GM18498 (cell line): ENCODE measurements around the gene CRADD.
"Not testable (repeated sequence)": the region's sequence is repeated elsewhere in the genome, so short reads cannot be mapped to it uniquely, and the experiment has no call there.

ENCODE experiments used
- ATAC-seq: cut with Tn5 transposase; IDR thresholded peaks from one replicate; pipeline ENCODE4 v1.9.1; 2021; ENCODE audit warnings: mild to moderate bottlenecking, moderate library complexity; ENCODE audit not compliant: unreplicated experiment

Gene CRADD

GRCh38 chr12:93677195-93678064, at the start of gene CRADD:
Gene CRADD, plus strand, starts transcription at chr12:93677375.
- ATAC-seq: peak; percentile 92

DNA sequence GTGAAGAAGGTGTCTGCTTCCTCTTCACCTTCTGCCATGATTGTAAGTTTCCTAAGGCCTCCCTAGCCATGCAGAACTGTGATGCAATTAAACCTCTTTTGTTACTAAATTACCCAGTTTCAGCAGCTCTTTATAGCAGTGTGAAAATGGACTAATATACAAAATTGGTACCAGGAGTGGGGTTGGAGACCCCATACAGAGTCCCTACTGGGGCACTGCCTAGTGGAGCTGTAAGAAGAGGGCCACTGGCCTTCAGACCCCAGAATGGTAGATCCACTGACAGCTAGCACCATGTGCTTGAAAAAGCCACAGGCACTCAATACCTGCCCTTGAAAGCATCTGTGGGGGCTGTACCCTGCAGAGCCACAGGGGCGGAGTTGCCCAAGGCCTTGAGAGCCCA, 44.8 kb upstream of the CRADD start:
- ATAC-seq: no peak

- no peak for ATAC-seq
Measured at GRCh38 chr12:93634416-93634815, 42.8 kb upstream of the CRADD start.

- ATAC-seq: no peak
Measured at GRCh38 chr12:93636708-93637107, 40.5 kb upstream of the CRADD start.

- no peak for ATAC-seq
Measured at GRCh38 chr12:93638095-93638494, 39.1 kb upstream of the CRADD start.

GRCh38 chr12:93638954-93639353, 38.2 kb upstream of the CRADD start:
- no peak for ATAC-seq

DNA sequence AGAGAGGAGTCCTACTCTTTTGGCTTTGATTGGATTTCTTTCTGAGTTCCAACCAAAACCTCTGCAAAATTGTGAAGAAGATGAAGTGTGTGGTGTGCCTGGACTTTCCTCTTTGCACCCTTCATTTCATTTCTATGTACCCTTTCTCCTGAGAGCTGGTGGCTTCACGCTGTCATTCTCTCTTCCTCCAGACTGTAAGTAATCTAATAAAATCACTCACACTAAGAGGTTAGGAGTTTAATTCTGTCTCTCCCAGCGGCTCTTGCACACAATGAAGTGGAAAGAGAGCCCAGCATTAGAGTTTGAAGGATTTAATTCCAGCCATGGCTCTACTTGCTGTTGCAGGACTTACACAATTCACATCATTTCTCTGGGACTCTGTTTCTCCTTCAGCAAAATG, 37.8 kb upstream of the CRADD start:
- no peak for ATAC-seq

GRCh38 chr12:93641380-93641779, 35.8 kb upstream of the CRADD start:
- ATAC-seq: not testable (repeated sequence)

DNA sequence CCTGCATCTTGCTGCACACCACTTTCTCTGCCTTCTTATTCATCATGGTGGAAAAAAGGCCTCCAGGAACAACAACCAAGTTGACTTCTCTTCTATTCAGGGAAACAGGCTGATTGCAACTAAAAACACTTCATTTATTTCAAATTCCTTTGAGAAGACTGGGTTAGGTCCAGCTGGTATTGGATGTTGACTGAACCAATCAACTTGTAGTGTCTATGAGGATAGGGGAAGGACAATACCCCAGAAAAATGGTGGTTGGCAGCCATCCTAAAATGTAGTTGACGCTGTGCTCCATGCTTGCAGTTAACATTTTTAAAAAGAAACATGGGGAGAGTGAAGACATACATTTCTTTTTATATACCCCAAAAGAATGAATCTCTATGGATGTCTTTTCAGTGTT, 34.4 kb upstream of the CRADD start:
- ATAC-seq: no peak

GRCh38 chr12:93645702-93646101, 31.5 kb upstream of the CRADD start:
- ATAC-seq: no peak

DNA sequence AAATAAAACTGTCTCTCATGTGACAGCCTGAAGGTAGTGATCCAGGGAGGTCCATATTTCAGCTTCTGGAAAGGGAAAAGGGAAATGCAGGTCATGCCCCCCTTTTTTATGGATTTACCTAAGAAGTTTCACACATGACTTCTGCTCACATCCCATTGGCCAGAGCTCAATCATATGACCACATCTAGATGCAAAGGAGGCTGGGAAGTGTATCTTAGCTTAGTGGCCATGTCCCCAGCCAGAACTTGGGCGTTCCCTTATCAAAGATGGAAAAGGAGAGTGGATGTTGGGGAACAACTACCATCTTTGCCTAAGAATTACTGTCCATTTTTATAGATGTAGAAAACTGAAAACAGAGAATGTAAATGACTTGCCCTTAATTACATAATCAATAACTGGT, 26.5 kb upstream of the CRADD start:
- no peak for ATAC-seq

GRCh38 chr12:93653079-93653478, 24.1 kb upstream of the CRADD start:
- ATAC-seq: no peak

DNA sequence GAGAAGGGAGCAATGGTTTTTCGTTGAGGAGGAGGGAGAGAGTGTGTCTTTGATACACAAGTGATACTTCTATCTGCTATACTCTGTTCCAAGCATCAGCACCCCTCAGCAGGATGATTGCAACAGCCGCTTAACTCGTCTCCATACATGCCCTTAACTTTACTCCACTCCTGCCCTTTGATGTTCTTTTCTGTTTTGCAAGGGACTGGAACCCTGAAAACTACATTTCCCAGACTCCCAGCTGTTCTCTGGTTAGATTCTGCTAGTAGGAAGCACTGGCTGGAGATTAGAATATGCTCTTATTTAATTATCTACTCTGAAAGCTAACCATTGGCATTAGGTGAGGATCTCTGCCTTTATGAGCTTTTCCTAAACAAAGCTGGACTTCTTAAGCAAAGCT, 23.5 kb upstream of the CRADD start:
- ATAC-seq: no peak

GRCh38 chr12:93654421-93654820, 22.8 kb upstream of the CRADD start:
- no peak for ATAC-seq

DNA sequence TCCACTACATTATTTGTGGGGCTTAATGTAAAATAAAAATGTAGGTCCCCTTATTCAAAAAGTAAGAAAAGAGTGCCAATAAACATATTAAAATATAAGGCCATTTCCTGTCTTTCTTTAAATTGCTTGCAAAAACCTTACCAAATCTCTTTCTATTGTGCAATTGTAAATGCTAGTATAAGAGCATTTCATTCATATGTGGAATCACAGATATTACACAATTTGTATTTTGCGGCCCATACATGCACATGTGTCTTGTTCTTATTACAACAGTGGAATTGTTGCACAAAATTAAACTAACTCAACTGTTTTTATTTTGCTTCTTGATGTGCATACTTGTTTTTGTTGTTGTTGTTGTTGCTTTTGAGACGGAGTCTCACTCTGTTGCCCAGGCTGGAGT, 20.1 kb upstream of the CRADD start:
- ATAC-seq: no peak

DNA sequence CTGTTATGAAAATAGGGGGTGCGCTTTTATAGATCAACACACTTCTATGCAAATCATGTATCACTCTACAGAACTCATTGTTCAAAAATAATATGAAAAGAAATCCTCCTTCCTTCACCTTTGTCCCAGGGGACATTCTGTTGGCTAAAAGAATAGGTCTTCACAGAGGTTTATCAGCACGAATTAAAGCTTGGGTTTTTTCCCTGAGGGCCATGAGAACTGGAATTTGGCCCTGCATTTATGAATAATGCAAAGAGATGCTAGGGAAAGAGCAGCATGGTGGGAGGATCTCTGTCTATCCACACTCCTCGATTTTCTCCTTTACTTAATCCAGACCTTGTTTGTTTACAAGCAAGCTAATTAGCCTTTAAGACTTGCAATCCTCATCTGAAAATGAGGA, 16.2 kb upstream of the CRADD start:
- ATAC-seq: no peak

DNA sequence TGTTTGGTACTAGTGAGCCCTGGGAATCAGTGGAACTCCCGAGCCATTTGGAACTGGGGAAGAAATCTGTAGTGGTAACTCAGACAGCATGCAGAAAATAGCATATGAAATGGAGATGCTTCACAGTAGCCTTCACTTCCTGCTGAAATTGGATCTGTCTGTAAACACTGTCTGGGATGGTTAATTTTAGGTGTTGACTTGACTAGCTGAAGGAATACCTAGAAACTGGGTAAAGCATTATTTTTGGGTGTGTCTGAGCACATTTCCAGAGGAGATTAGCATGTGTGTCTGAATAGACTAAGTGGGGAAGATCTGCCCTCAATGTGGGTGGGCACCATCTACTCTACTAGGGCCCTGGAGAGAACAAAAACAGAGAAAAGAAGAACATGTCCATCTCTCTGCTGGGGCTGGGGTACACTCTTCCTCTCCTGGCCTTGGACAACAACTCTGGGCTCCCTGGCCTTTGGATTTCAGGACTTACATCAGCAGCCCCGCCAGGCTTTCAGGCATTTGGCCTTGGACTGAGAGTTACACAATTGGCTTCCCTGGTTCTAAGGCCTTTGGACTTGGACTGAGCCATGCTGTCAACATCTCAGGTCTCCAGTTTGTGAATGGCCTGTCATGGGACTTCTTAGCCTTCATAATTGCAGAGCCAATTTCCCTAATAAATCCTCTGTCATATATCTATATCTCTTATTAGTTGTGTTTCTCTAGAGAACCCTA, 14.0 kb upstream of the CRADD start:
- no peak for ATAC-seq

- ATAC-seq: no peak
Measured at GRCh38 chr12:93663729-93664084, 13.5 kb upstream of the CRADD start.

DNA sequence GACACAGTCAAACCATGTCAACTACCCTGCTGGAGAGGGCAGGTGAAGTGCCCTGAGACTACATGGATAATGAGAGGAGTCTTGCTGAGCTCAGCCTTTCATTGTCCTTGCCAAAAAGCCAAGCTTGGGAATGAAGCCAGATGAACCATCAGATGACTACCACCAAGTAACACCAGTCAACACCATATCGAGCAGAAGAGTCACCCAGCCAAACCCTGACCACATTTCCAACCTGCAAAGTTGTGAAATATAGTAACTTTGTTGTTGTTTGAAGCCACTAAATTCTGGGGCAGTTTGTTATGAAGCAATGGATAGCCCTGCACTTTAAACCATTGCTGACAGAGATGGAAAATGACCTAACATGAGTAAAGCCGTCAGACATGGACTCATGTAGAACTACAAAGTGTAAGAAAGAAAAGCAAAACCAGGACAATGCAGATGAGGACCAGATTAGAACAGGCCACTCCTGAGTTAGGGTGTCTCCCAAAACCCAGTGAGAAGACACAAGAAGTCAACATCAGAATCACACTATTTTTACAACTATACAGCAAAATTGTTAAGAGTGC, 12.5 kb upstream of the CRADD start:
- no peak for ATAC-seq

GRCh38 chr12:93667672-93668071, 9.5 kb upstream of the CRADD start:
- no peak for ATAC-seq

- peak; percentile 50 for ATAC-seq
Measured at GRCh38 chr12:93668919-93669418, 8.2 kb upstream of the CRADD start.

- ATAC-seq: no peak
Measured at GRCh38 chr12:93669452-93669851, 7.7 kb upstream of the CRADD start.
